Esophagus muscularis mucosa (tissue), 4 donors: ENCODE measurements around the gene LTF. TPM values are rescaled to one million over a fixed set of nuclear protein-coding genes. Genes with fewer than 3 reads are reported as not detected.

Experiments
- DNase-seq: peaks from one replicate; pipeline ENCODE4 v3.0.0-alpha.2; 2017; ENCODE audit errors: extremely low spot score
- H3K27ac ChIP-seq, 4 donors: fragments of 200-600 bp; sonication (generic); replicated peaks in 1 of 4; 1 replicate in 3 of 4; 2 replicates in 1 of 4; pipeline ENCODE4 v1.5.1; 2016 to 2019; ENCODE audit warnings: mild to moderate bottlenecking in 1 of 4
- H3K27me3 ChIP-seq, 4 donors: fragments of 200-600 bp; sonication (generic); one replicate each; pipeline versions ENCODE4 v1.5.1 to v1.6.0; 2016 to 2019
- H3K36me3 ChIP-seq, 4 donors: fragments of 200-600 bp; sonication (generic); one replicate each; pipeline ENCODE4 v1.5.1; 2016 to 2019
- H3K4me1 ChIP-seq, 4 donors: fragments of 200-600 bp; sonication (generic); one replicate each; pipeline ENCODE4 v1.5.1; 2016 to 2019
- H3K4me3 ChIP-seq, 4 donors: fragments of 200-600 bp; sonication (generic); 1 replicate in 2 of 4; 2 replicates in 2 of 4; pipeline ENCODE4 v1.5.1; 2016 to 2019; ENCODE audit warnings: mild to moderate bottlenecking in 4 of 4, moderate library complexity in 1 of 4
- H3K9me3 ChIP-seq, 4 donors: fragments of 200-600 bp; sonication (generic); 1 replicate in 3 of 4; 2 replicates in 1 of 4; pipeline ENCODE4 v1.5.1; 2016 to 2019
- EP300 ChIP-seq: sonication (generic); formaldehyde crosslinking; IDR thresholded peaks from one replicate; pipeline ENCODE4 v1.6.1; 2017; ENCODE audit warnings: antibody characterized with exemption
- POLR2A ChIP-seq: fragments of 450-650 bp; IDR thresholded peaks from one replicate; pipeline ENCODE4 v1.6.1; 2017; ENCODE audit warnings: antibody characterized with exemption, moderate library complexity, mild to moderate bottlenecking, low read depth
- POLR2AphosphoS5 ChIP-seq, 2 donors: sonication (generic); formaldehyde crosslinking; IDR thresholded peaks; one replicate each; pipeline ENCODE4 v1.6.1; 2017; ENCODE audit warnings: antibody characterized with exemption in 2 of 2
- WGBS: methylation state at CpG from one replicate; pipeline ENCODE4 v1.1.5; 2018; 5-methylcytosine and 5-hydroxymethylcytosine counted together
- intact Hi-C: fragments of 100-400 bp; cut with DNase I; formaldehyde crosslinking; loops from one replicate; pipeline ENCODE4 v1.15.1; 2023
- total RNA-seq, 4 donors: library from RNA; depleted of rRNA; stranded (reverse); fragments of >200 nt; gene quantifications; one replicate each; pipeline versions ENCODE4 v1.1.0 to v1.2.1, GENCODE V29; 2016
- TF ChIP-seq, protein P1 (sequence below), 3 experiments: fragments of 200-600 bp in 2 of 3; fragments of 450-650 bp in 1 of 3; sonication (generic) in 2 of 3; IDR thresholded peaks; one replicate each; pipeline ENCODE4 v1.5.1; 2017 to 2019; ENCODE audit warnings: antibody characterized with exemption in 3 of 3, mild to moderate bottlenecking in 2 of 3, moderate library complexity in 1 of 3

LTF gene
- total RNA-seq, 4 donors from 2014 or later: 0.45 to 1.7 (median 0.87) TPM

DNA sequence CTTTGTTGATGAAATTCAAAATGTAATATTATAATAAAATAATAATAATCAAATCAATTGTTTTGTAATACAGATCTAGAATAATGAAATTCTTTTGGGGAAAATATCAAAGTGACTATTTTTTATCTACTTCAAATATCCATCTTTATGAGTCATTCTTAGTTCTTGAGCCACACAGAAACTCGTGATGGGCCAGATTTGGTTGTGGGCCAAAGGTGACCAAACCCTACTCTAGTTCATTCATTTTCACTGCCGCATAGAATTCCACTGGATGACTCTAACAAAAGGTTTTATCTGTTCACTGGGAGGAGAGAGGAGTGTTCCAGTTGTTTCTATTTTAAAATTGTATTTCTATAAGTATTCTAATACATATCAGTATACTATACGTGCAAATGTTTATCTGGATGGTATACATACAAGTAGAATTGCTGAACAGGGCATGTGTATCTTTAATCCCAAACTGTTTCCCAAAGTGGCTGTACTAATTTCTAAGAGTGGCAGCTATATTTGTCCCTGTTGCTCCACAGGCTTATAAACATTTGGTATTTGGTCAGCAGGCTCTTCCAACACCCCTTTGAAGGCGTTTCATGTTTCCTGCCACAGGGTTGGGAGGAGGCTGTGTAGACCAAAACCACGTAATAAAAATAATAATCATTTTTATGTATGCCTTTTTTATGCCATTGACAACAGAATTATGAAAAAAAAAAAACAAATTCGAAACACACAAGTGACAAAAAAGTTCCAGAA, 25.8 kb upstream of the LTF start:
- Histone ChIP-seq H3K9me3 (no peaks in the 10 kb centered on the region), H3K4me3 (no peak overlapping the region), H3K36me3 (no peaks in the 10 kb centered on the region), H3K27ac (no peak overlapping the region), H3K27me3 (no peaks in the 10 kb centered on the region), H3K4me1 (peaks cover 0 to 8% (median 7%) of the 10 kb centered on the region in 4 donors)
- 81% methylated on average over 6 of the region's 6 CpGs for WGBS
- TF ChIP-seq, protein P1, sequence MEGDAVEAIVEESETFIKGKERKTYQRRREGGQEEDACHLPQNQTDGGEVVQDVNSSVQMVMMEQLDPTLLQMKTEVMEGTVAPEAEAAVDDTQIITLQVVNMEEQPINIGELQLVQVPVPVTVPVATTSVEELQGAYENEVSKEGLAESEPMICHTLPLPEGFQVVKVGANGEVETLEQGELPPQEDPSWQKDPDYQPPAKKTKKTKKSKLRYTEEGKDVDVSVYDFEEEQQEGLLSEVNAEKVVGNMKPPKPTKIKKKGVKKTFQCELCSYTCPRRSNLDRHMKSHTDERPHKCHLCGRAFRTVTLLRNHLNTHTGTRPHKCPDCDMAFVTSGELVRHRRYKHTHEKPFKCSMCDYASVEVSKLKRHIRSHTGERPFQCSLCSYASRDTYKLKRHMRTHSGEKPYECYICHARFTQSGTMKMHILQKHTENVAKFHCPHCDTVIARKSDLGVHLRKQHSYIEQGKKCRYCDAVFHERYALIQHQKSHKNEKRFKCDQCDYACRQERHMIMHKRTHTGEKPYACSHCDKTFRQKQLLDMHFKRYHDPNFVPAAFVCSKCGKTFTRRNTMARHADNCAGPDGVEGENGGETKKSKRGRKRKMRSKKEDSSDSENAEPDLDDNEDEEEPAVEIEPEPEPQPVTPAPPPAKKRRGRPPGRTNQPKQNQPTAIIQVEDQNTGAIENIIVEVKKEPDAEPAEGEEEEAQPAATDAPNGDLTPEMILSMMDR (IDR thresholded peaks at IDR 0.05): no peak
- no peak for TF ChIP-seq POLR2A
- no peak for TF ChIP-seq EP300
- TF ChIP-seq POLR2AphosphoS5 (IDR thresholded peaks at IDR 0.05): no peak
- intact Hi-C loops: no loop called here
- no peak for DNase-seq

DNA sequence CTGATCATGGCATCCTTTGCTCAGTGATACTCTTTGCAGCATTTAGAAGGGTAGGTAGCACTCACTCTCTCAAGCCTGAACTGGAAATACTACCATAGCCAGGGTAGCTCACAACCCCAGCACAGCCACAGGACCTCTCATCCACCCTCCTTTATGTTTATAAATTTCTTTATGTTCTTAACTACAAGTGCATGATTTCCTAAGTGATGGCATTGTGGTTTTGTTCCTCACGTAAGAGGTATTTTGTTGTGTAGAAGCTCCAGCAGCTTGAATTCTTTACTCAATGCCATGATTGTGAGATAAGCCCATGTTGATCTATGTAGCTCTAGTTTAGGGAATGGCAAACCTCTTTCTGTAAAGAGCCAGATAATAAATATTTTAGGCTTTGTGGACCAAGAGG, 25.2 kb upstream of the LTF start:
- H3K4me3 ChIP-seq: no peak overlapping the region
- peaks cover 0 to 8% (median 7%) of the 10 kb centered on the region in 4 donors for H3K4me1 ChIP-seq
- H3K27ac ChIP-seq: no peak overlapping the region
- intact Hi-C loops: loop anchor here (2.0 kb wide), 1 partner anchor 141 kb away; no protein-coding TSS in a partner anchor
- no peaks in the 10 kb centered on the region for H3K9me3 ChIP-seq
- no peak for TF ChIP-seq EP300
- TF ChIP-seq POLR2A: no peak
- TF ChIP-seq POLR2AphosphoS5 (IDR thresholded peaks at IDR 0.05): no peak
- TF ChIP-seq, protein P1 (IDR thresholded peaks at IDR 0.05): no peak
- WGBS: 89% methylated on average over 1 of the region's 1 CpG
- H3K36me3 ChIP-seq: no peaks in the 10 kb centered on the region
- no peaks in the 10 kb centered on the region for H3K27me3 ChIP-seq
- DNase-seq: no peak

DNA sequence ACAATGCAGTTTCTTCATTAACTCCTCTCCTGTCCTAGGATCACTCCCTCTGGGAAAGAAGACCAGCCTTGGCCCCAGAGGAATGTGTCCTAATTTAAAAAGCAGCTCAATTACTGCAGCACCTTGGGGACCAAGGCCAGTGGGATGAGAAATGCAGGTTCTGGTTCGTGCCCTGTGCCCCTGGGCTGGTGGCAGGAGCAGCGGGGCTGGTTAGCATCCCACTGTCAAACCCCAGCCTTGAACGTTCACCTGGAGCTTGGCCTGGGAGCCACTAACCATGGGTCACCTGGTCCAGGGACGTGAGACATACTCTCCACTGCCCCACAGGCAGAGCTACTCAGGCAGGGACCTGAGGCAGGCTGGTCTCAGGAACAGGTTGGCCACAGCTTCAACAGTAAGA, 24.7 kb upstream of the LTF start:
- H3K27ac ChIP-seq: no peak overlapping the region
- H3K4me1 ChIP-seq: peaks cover 0 to 8% (median 7%) of the 10 kb centered on the region in 4 donors
- TF ChIP-seq EP300 (no peak), POLR2A (no peak), POLR2AphosphoS5 (IDR thresholded peaks at IDR 0.05) (no peak)
- TF ChIP-seq, protein P1 (IDR thresholded peaks at IDR 0.05): no peak
- H3K36me3 ChIP-seq: no peaks in the 10 kb centered on the region
- no peaks in the 10 kb centered on the region for H3K9me3 ChIP-seq
- intact Hi-C loops: loop anchor here (2.0 kb wide), 1 partner anchor 141 kb away; no protein-coding TSS in a partner anchor
- no peak for DNase-seq
- peaks cover 0 to 2% (median 0%) of the 10 kb centered on the region in 4 donors for H3K27me3 ChIP-seq
- no peak overlapping the region for H3K4me3 ChIP-seq
- 100% methylated on average over 3 of the region's 4 CpGs for WGBS

DNA sequence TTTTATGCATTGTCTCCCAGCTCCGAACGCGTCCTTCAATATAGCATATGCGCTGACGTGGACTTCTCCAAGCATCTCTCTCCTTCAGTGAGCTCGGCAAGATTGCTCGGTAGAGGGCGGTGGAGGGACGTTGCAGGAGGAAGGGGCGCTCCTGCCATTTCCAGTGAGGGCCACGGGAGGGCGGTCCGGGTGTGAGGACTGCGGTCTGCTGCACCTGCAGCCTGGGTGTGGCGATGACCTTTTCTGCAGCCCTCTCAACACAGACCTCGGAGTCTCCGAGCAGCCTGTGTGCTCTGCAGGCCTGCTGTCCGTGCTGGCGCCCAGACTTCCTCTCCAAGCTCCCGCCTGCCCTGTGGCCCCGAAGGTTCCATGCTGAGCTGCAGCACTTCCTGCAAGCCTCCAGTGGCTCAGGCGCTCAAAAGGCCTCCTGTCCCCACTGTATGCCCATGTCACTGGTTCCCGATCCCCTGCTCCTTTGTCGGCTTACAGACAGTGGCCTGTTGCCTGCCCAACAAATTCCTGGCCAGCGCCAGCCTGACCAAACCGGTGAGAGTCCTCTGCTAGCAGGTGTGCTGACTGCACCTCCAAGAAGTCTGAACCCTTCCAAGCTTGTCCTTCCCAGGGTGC, 24.1 kb upstream of the LTF start:
- intact Hi-C loops: loop anchor here (2.0 kb wide), 1 partner anchor 142 kb away; no protein-coding TSS in a partner anchor
- WGBS: 16% methylated on average over 15 of the region's 26 CpGs

More for the DNA sequence above, 24.1 kb upstream of the LTF start:
- no peak overlapping the region for H3K27ac ChIP-seq
- peak overlapping the region in 1 of 4 donors; percentile 5 for H3K4me3 ChIP-seq
- no peaks in the 10 kb centered on the region for H3K9me3 ChIP-seq
- H3K27me3 ChIP-seq: peaks cover 0 to 7% (median 0%) of the 10 kb centered on the region in 4 donors
- peaks cover 0 to 8% (median 7%) of the 10 kb centered on the region in 4 donors for H3K4me1 ChIP-seq
- DNase-seq: no peak
- TF ChIP-seq, protein P1 (IDR thresholded peaks at IDR 0.05): peak; percentile 80 to 89 (median 84)
- TF ChIP-seq POLR2AphosphoS5 (IDR thresholded peaks at IDR 0.05): peak in 1 of 2 donors; percentile 42
- no peak for TF ChIP-seq EP300
- no peaks in the 10 kb centered on the region for H3K36me3 ChIP-seq
